Loucy (cell line): Measurements from ENCODE around the gene CRTAC1.

Experiments
- EZH2phosphoT487 ChIP-seq: fragments of 200-600 bp; IDR thresholded peaks from 2 replicates; pipeline ENCODE4 v1.6.1; 2018; ENCODE audit warnings: antibody characterized with exemption, mild to moderate bottlenecking, moderate library complexity, borderline replicate concordance
- TF ChIP-seq, protein P1 (sequence below): fragments of 200-600 bp; sonication (generic); conservative IDR thresholded peaks from 2 replicates; pipeline ENCODE4 v1.5.1; 2014; ENCODE audit warnings: mild to moderate bottlenecking, antibody characterized with exemption, low read length

DNA sequence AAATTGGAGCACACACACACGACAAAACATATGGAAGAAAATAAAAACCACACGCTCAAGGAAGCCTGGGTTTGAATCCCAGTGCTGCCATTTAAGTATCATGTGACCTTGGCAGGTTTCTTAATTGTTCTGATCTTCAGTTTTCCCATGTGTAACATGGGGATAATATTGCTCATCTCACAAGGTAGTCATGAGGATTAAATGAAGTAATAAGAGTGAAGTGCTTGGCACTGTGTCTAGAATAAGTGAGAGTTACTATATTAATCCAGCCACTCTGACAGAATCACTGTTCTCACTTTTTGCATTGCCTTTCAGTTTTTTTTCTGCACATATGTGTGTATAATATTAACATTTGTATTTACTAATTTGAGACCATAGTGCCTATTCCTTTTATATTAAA, 137.5 kb downstream of the CRTAC1 start:
- TF ChIP-seq, protein P1, sequence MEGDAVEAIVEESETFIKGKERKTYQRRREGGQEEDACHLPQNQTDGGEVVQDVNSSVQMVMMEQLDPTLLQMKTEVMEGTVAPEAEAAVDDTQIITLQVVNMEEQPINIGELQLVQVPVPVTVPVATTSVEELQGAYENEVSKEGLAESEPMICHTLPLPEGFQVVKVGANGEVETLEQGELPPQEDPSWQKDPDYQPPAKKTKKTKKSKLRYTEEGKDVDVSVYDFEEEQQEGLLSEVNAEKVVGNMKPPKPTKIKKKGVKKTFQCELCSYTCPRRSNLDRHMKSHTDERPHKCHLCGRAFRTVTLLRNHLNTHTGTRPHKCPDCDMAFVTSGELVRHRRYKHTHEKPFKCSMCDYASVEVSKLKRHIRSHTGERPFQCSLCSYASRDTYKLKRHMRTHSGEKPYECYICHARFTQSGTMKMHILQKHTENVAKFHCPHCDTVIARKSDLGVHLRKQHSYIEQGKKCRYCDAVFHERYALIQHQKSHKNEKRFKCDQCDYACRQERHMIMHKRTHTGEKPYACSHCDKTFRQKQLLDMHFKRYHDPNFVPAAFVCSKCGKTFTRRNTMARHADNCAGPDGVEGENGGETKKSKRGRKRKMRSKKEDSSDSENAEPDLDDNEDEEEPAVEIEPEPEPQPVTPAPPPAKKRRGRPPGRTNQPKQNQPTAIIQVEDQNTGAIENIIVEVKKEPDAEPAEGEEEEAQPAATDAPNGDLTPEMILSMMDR = no peak
- TF ChIP-seq EZH2phosphoT487 = no peak
